ENCODE data around the gene GRIK4.

DNA sequence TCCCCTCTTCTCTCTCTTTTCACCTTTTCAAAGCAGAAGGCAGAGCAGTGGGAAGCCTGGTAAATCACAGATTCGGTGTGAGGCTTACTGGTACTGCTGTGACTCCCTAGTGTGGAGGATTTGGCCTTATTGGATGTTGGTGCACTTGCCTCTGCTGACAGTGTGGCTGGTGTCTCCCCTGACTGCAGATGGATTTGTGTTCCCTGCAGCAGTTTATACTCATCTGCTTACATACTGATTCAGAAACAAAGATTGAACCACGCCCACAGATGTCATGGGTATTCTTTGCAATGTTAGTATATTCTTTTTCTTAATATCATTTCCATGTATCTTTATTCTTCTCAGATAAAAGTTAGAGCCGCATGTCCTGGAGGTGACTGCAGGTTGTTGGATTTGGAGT lies 26.8 kb upstream of the GRIK4 start:
- no peak for TF ChIP-seq POLR2A (IDR thresholded peaks at IDR 0.05)
- TF ChIP-seq, protein P1, sequence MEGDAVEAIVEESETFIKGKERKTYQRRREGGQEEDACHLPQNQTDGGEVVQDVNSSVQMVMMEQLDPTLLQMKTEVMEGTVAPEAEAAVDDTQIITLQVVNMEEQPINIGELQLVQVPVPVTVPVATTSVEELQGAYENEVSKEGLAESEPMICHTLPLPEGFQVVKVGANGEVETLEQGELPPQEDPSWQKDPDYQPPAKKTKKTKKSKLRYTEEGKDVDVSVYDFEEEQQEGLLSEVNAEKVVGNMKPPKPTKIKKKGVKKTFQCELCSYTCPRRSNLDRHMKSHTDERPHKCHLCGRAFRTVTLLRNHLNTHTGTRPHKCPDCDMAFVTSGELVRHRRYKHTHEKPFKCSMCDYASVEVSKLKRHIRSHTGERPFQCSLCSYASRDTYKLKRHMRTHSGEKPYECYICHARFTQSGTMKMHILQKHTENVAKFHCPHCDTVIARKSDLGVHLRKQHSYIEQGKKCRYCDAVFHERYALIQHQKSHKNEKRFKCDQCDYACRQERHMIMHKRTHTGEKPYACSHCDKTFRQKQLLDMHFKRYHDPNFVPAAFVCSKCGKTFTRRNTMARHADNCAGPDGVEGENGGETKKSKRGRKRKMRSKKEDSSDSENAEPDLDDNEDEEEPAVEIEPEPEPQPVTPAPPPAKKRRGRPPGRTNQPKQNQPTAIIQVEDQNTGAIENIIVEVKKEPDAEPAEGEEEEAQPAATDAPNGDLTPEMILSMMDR (IDR thresholded peaks at IDR 0.05), result no peak
